ENCODE measurements around the gene AIDA.

GRCh38 chr1:222697826-222698225 is 14.5 kb downstream of the AIDA start:
- TF ChIP-seq CTCF (conservative IDR thresholded peaks at IDR 0.05; ENCODE audit: low read depth, low read length), result no peak
- no peak for TF ChIP-seq EZH2 (IDR thresholded peaks at IDR 0.05; ENCODE audit: low read length, unreplicated experiment)
- no peak for TF ChIP-seq EZH2phosphoT487 (IDR thresholded peaks at IDR 0.05; ENCODE audit: borderline replicate concordance, low read length)
